GM18858 (cell line): ENCODE data around the gene CEP192.
A peak's percentile ranks its signal among the peaks of the same experiment; 100 is the strongest.
"Not testable (repeated sequence)": the region's sequence is repeated elsewhere in the genome, so short reads cannot be mapped to it uniquely, and the experiment has no call there.

Experiments
- ATAC-seq: cut with Tn5 transposase; IDR thresholded peaks from one replicate; pipeline ENCODE4 v1.9.1; 2021; ENCODE audit not compliant: unreplicated experiment

The CEP192 gene

GRCh38 chr18:13032173-13032572 lies 41.0 kb downstream of the CEP192 start:
- ATAC-seq = no peak

- ATAC-seq = no peak
Measured at GRCh38 chr18:13035249-13035914, 44.2 kb downstream of the CEP192 start.

GRCh38 chr18:13036622-13037320 lies 45.6 kb downstream of the CEP192 start:
- no peak for ATAC-seq

GRCh38 chr18:13039806-13040205 lies 48.6 kb downstream of the CEP192 start:
- no peak for ATAC-seq

GRCh38 chr18:13043066-13043465 lies 51.9 kb downstream of the CEP192 start:
- no peak for ATAC-seq

- ATAC-seq = no peak
Measured at GRCh38 chr18:13048061-13048595, 57.0 kb downstream of the CEP192 start.

- ATAC-seq = no peak
Measured at GRCh38 chr18:13051159-13051558, 60.0 kb downstream of the CEP192 start.

DNA sequence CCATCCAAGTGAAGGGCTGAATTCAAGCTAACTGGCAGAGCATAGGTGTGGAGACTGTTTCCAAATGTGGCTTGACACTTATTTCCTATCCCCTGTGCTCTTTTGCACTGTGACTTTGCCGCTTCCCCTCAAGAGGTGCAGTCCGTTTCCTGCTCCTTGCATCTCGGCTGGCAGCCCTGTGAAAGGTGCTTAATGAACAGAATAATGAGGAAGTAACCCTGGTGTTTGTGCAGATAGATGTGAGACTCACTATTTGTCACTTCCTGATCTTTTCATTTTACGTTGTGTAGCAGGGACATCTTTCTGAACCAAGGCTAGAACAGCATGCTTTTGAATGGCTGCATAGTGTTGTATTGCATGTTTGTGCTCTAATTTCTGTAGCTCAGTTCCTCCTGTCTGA lies 60.8 kb downstream of the CEP192 start:
- peak; percentile 60 for ATAC-seq

DNA sequence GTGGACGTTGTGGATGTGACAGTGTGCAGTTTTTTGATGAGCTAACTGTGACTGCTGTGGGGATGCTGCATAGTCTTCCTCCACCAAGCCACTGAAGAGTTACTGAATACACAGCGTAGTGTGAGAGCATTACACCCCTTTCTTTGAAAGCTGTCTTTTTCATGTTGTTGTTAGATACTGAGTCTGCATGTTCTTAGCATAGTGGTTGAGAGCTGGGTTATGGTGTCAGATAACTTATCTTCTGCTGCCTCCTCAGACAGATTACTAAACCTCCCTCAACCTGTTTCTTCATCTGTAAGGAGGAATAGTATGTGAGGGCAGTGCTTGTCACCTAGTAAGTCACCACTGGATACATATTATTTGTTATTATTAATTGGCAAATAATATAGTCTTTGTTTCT lies 63.2 kb downstream of the CEP192 start:
- no peak for ATAC-seq

- ATAC-seq = no peak
Measured at GRCh38 chr18:13061630-13062189, 70.5 kb downstream of the CEP192 start.

DNA sequence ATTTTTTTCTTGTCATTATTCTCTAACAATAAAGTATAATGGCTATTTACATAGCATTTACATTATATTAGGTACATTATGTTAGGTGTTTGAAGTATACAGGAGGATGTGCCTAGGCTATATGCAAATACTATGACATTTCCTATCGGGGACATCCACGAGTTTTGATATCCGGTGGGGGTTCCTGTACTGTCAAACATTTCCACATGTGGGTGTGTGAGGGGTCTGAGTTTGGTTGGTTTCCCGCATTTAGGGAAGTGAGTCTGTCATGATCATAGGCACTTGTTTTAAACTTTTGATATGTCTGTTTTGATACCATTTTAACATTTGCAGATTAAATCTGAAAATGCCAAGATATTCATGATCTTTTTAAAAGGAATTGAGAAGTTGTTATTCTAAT lies 76.0 kb downstream of the CEP192 start:
- no peak for ATAC-seq

DNA sequence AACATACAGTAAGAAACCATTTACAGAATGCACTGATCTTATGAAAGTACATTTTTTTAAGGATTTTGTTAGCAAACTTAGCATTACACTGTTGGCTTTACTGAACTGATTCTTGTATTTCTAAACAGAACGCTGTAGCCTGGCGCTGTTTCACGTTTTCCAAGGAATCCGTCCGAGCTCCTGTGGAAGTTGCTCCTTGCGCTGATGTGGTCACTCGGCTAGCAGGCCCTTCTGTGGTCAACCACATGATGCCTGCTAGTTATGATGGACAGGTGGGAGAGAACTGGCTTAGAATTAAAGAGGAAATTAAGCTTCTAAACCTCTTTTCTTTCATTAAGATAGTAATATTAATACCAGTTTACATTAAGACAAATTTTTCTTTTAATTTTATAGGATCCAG lies 76.8 kb downstream of the CEP192 start:
- ATAC-seq = no peak

GRCh38 chr18:13070460-13070859 lies 79.3 kb downstream of the CEP192 start:
- ATAC-seq = no peak

- ATAC-seq = no peak
Measured at GRCh38 chr18:13076886-13077285, 85.7 kb downstream of the CEP192 start.

DNA sequence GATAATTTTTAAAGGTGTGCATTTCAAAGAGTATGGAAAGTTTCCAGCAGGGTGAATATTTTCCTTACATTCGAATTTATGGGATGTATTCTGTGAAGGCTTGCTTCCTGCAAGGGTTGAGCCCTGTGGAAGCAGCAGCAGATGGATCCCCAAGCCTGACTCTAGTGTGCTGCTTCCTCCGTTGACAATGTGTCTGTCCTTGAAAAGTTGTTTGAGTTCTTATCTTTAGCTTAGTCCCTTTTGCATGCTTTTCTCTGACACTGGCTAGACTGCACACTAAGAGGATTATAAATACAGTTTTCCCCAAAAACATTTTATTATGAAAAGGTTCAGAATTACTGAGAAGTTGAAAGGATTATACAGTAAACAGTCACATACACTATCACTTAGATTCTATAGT lies 86.3 kb downstream of the CEP192 start:
- no peak for ATAC-seq

DNA sequence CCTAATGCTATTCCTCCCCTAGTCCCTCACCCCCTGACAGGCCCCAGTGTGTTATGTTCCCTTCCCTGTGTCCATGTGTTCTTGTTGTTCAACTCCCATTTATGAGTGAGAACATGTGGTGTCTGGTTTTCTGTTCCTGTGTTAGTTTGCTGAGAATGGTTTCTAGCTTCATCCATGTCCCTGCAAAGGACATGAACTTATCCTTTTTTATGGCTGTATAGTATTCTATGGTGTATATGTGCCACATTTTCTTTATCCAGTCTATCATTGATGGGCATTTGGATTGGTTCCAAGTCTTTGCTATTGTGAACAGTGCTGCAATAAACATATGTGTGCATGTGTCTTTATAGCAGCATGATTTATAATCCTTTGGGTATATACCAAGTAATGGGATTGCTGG lies 86.9 kb downstream of the CEP192 start:
- ATAC-seq = not testable (repeated sequence)

DNA sequence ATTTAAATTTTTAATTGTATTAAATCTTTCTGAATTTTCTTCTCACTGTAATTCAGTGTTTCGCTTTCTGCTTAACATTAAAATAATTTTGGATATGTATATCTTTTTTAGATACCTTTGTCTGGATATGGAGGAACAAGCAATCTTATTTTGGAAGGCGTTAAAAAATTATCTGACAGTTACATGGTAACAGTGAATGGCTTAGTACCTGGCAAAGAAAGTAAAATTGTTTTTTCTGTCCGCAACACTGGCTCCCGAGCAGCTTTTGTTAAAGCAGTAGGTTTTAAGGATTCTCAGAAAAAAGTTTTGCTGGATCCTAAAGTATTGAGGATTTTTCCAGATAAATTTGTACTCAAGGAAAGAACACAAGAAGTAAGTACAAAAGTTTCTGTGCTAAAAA lies 95.7 kb downstream of the CEP192 start:
- no peak for ATAC-seq

DNA sequence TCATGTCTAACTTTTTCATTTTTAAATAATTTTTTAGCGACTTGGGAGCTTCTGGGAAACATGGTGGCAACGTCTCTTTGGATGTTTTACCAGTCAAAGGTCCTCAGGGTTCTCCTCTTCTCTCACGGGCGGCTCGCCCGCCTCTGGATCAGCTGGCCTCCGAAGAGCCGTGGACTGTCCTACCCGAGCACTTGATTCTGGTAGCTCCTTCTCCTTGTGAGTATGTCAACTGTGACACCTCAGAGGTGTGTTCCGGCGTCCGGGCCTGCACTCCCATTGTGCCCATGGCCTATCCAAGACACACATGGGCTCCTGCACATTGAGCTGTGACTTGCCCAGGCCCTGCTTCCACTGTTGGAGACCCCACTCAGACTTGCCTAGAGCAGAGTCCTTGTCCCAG lies 104.3 kb downstream of the CEP192 start:
- ATAC-seq = no peak

DNA sequence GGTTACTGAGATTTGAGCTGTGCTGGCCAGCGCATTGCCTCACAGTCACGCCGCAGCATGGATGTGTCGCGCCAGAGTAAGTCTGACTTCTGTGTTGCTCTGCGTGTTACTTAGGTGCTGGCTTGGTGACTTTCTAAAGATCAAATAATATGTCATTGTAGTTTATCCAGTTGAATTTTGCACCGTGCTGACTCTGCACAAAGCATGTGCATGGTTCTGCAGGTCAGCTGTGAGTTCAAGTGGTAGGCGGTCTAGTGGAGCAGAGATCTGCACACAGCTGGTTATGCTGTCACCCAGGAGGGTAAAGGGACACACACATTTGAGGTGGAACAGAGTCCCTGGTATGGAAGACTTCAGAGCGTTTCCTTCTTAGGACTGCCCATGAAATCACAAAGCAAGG lies 105.1 kb downstream of the CEP192 start:
- no peak for ATAC-seq

DNA sequence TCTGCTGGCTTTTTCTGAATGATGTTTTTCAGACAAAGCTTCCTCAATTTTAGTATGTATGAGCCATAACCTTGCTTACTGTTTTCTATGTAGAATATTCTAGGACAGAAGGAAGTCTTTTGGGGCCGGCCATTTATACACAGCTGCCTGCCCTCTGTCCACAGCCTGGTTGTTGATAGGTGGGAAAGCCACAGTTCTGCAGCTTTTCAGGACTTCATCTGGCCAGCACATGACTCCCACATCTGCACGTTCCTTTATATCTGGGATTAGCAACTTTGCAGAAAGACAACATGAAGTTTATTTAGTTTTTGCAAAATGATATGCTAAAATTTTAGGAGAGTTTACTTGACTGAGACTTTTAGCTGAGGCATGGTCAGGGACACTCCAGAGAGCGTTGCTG lies 105.6 kb downstream of the CEP192 start:
- no peak for ATAC-seq

DNA sequence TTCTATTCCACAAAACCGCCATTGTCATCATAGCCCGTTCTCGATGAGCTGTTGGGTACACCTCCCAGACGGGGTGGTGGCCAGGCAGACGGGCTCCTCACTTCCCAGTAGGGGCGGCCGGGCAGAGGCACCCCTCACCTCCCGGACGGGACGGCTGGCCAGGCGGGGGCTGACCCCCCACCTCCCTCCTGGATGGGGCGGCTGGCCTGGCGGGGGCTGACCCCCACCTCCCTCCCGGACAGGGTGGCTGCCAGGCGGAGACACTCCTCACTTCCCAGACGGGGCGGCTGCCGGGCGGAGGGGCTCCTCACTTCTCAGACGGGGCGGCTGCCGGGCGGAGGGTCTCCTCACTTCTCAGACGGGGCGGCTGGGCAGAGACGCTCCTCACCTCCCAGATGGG lies 106.9 kb downstream of the CEP192 start:
- ATAC-seq = not testable (repeated sequence)

- ATAC-seq = no peak
Measured at GRCh38 chr18:13099113-13099512, 108.0 kb downstream of the CEP192 start.
